GM19351 (cell line): ENCODE results near the gene UCP3.

Source experiments
- ATAC-seq: cut with Tn5 transposase; IDR thresholded peaks from one replicate; pipeline ENCODE4 v1.9.1; 2021; ENCODE audit warnings: mild to moderate bottlenecking, moderate library complexity; ENCODE audit not compliant: unreplicated experiment

UCP3 gene, protein sequence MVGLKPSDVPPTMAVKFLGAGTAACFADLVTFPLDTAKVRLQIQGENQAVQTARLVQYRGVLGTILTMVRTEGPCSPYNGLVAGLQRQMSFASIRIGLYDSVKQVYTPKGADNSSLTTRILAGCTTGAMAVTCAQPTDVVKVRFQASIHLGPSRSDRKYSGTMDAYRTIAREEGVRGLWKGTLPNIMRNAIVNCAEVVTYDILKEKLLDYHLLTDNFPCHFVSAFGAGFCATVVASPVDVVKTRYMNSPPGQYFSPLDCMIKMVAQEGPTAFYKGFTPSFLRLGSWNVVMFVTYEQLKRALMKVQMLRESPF

DNA sequence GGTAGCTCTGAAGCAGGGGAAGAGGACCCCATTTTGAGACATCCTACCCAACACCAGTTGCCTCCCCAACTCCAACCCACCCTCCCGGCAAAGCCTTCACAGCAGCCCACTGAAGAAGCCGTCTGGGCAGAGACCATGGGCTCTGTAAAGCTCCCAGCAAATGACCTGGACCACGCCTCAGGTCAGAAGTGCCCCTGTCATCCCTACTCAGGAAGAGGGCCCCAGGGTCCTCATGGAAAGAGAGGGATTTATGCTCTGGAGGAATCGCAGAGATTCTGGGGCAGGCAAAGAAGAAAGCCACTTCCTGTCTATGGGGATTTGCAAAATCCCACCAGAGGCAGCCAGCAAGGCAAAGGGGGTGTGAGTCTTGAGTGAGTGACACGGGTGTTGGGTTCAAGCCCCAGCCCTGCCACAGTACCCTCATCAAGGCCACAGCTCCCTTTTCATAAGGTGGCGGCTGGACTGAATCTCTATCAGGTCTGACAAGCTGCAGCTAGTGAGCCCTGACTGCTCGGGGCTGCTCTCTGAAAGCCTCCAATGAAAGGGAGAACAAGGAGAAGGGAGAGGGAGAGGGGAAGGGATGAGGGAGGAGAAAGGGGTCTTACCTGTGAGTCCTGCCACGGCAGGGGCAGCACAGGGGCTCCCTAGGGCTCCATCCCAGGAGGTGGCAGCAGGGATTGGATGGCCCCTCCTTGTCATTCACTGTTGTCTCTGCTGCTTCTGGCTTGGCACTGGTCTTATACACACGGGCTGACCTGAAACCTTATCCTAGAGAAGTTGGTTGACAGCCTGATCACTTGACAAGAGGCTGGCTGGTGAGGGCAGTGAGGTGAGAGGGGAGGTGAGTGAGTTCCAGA, at the start of gene UCP3:
Gene UCP3 (minus strand): TSS at position 713 of the 857 bp plus-strand sequence. CDS start 2,043 bp downstream, outside the sequence.
- ATAC-seq, result no peak

DNA sequence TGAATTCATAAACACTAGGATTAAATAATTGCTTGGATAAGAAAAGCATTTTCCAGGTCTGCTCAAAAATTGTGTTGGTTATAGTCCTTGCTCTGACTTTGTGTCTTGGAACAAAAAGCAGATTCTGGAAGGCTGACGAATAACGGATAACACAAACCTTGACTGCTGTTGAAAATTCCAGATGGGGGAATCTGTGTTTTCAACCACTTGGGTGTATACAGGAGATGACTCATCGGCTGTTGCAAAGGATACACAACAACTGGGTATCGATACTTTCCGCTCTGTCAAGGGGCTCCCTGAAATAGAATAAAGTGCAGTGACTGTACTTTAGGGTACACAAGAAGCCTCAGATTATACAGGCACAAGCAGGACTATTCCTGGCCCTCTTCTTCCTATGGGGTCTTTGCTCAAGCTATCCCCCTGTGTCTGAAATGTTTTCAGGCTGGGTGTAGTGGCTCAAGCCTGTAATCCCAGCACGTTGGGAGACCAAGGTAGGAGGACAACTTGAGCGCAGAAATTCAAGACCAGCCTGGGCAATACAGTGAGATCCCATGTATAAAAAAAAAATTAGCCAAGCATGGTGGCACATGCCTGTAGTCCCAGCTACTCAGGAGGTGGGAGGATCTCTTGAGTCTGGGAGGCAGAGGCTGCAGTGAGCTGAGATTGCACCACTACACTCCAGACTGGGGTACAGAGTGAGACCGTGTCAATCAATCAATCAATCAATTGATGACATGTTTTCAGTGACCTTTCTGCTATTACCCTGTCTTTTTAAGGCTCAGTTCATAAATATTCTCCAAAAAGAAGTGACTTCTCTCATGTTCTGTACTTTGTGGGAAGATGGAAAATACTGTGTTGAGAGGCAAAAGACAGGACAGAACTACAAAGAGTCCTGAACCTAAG, 48.6 kb upstream of the UCP3 start:
- ATAC-seq, result no peak

DNA sequence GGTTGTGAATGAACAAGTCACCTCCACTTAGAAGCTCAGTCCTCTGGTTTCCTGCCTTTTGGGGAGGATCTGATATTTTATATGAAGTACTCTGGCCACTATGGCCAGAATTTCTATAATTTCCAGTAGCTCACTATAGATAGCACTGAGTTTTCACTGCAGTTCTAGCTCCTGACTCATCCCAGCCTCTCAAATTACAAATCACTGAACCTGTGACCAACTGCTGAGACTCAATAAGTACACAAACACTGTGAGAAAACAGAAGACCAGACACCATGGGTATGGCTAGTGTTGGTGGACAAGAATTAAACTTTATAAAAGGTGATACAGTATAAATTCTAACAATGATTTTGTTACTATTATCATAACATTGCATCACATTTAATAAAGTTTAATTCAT, 47.1 kb upstream of the UCP3 start:
- no peak for ATAC-seq

DNA sequence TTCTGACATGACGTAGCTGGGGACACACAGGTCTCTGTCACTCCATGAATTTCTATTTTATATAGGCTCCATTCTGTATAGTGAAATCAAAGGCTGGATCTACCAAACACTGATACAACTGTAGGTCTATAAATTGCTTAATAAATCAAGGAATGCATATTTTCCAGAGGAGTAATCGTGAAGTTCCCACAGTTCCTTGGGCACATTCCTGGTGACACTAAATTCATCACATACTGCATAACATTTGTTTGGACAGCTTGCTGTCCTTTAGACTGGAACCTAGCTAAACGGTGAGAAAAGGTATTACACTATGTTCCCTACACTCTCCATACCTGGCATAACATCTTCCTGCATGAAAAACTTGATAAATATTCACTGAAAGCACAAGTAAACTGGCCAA, 41.6 kb upstream of the UCP3 start:
- ATAC-seq, result no peak

DNA sequence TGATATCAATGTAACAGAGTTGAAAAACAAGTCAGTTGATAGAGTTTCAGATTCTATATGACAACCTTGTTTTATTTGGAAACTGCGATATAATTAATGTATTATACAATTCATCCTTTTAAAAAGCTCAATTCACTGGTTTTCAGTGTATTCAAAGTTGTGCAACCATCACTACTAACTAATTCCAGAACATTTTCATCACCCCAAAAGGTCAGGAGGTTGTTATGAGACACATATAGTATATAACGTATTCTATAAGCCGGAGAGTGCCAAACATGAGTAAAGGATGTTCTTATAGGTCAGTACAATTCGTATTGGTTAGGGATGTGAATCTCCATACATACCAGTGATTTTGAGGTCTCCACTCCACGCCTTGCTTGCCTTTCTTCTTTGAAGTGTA, 40.1 kb upstream of the UCP3 start:
- no peak for ATAC-seq

DNA sequence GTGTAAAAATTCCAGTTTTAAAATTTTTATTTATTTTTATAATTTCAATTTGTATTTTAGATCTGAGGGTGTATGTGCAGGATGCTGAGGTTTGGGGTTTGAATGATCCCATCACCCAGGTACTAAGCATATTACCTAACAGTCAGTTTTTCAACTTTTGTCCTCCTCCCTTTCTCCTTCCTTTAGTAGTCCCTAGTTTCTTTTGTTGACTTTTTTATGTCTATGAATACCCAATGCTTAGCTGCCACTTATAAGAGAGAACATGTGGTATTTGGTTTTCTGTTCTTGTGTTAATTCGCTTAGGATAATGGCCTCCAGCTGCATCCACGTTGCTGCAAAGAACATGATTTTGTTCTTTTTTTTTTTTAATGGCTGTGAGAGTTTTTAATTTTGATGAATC, 35.7 kb upstream of the UCP3 start:
- no peak for ATAC-seq

DNA sequence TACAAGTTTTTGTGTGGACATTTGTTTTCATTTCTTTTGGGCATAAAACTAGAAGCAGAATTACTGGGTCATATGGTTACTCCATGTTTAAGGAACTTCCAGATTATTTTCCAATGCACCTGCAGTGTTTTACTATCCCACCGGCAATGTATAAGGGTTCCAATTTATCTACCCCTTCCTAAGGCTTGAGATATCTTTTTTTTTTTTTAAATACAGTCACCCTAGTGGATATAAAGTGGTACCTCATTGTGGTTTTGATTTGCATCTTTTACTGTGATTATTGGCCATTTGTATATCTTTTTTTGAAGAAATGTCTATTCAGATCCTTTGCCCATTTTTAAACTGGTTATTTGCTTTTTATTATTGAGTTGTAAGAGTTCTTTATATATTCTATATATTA, 34.6 kb upstream of the UCP3 start:
- ATAC-seq, result no peak

DNA sequence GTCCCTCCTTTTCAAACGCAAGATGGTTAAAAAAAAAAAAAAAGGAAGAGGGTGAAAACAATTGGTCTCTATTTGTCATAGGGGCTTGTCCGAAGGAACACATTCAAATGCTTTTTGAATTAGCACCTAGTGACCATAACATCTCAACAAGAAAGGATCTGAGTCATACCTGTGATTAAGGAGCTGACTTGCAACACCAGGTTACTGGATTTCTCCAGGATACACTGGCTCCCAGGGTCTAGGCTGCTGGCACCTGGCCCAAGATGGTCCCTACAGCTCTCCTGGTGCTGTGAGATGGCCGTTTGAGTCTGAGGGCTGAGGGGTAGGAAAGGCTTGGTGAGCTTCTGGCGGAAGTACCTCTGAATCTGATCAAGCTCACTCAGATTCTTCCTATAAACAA, 28.4 kb upstream of the UCP3 start:
- no peak for ATAC-seq

DNA sequence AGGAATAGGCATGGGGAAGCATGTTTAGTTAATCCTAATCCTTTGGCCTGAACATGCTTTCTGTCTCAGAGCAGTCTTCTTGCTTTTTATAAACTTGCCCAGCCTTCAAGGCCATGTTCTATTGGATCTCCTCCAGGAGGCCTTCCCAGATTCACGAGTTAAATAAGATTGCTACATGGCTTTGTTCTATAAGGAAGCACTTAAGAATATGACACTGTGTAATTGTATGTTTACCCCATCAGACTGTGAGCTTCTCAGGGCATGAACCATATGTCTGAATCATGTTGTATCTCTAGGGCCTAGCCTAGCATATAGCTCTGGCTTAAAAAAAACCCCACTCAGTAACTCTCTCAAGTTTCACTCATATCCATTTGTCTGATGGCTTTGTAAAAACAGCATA, 26.4 kb upstream of the UCP3 start:
- ATAC-seq, result no peak

DNA sequence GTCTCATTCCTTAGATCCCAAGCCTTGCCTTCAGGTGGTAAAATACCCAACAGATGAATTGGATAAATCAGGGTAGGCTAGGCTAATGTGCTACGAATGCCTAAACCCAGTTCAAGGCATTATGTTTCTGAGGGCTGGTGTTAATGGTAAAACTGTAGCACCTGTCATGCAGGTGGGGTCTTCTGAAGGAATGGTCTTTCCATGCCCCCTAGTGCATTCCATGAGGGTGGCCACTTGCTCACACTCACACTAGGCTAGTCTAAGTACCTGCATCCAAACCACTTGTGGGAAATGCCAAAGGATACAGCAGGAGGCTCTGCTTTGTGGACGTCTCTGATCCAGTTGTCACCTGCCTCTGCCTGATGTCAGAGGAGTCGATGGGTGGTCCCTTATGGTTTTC, 24.2 kb upstream of the UCP3 start:
- no peak for ATAC-seq

DNA sequence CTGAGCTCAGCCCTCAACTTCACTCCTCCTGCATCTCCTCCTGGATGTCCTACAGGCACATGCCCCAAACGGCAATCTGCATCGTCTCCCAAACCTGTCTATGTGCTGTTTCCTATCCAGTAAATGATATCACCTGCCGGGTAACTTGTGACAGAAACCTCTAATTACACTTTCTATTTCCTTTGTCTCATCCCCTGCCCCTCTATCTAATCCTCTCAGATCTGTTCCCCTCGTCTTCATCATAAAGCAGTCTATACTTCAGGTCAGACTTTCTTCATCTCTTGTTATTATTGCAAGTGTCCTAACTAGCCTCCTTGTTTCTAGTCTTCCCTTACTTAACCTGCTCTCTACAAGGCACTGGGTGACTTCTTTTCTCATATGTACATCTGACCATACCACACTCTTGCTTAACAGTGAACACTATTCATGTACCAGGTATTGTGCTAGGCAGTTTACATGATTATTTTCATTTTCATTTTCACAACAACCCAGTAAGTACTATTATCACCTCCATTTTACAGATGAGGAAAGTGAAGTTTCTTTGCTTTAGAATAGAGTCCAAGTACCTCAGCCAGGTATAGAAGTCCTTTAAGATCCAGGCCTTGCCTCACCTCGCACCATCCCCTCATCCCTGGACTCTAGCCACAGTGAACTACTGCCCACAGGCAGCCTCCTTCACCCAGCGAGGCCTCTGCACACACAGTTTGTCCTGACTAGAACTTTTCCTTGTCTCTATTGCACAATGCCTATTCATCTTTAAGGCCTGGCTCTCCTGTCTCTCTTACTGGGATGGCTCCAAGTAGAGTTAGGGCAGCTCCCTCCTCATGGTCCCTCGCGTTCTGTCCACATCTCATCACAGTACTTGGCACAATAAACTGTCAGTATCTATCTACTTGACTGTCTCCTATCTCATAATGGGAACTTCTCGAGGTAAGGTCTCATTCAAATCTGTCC, 22.1 kb upstream of the UCP3 start:
- ATAC-seq, result no peak

DNA sequence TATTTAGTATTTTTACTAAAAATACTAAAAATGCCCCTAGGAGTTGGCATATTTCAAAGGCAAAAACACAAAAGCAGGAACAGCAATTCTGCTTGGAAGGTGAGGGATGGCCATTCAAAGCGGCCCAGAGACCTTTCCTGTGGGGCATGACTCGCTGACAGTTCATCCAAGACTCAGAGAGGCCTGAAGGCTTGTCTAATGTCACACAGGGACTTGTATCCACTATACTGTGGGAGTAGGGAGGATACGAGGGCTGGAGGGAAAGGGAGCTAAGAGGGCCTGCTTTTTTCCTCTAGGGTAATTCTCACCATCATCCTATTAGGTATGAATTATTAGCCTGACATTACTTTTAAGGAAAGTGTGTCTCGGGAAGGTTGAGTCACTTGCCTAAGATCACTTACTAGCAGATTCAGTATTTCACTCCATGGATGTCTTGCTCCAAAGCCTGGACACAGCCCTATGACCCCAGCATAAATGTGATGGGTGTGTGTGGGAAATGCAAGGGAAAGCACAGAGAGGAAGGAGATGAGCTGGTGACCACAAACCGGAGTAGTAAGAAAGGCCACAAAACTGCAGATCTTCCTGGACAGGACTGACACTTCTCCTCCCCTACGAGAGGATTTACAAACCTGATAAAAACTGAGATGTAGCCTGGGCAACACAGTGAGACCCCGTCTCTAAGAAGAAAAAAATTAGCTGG, 16.7 kb upstream of the UCP3 start:
- ATAC-seq, result no peak

DNA sequence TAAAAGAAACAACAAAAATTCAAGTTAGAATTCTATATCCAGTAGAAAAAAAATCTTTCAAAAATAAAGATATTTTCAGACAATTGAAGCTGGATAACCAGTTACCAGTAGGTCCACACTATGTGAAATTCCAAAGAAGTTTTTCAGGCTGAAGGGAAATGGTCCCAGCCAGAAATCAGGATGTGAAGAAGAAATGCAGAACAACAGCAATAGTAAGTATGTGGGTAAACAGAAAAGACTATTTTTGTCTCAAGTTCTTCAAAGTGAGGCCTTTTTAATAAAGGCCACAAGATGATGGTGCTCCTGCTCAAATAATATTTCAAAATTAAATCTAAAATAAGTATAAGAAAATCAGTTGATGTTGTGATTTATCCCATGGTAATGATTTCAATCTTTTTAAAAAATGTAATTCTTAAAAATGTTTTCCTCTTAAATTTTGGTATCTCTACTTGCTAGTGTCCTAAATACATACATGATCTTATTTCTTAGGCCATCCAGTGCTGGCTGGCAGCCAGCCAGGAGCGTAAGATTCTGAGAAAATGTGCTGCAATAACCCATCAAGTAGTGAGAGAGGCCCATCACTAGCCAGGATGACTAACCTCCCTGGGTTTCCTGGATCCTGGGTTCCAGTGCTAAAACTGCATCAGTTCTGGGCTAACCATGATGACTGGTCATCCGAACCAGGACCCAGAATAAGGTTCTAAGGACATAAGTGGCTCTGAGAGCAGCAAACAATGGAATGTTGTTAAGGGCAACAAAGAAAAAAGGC, 15.6 kb upstream of the UCP3 start:
- ATAC-seq, result no peak

DNA sequence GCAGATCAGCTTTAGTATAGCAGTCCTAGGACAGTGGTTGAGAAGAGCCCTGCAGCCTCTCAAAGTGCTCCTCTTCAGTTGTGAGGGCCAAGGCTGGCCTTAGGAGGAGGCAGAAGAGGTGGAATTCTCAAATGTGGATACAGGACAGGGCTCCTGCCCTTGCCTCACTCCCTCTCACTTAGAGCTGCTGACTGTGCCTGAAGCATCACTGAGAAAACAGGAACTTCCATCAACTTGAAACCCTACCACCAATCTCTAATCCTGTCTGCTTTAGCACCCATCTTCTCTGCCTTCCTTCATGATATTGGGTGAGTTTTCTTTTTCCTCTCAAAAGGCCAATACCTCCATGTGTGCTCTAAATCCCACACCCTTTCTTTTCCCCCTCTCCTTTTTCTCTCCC, 14.4 kb upstream of the UCP3 start:
- no peak for ATAC-seq

DNA sequence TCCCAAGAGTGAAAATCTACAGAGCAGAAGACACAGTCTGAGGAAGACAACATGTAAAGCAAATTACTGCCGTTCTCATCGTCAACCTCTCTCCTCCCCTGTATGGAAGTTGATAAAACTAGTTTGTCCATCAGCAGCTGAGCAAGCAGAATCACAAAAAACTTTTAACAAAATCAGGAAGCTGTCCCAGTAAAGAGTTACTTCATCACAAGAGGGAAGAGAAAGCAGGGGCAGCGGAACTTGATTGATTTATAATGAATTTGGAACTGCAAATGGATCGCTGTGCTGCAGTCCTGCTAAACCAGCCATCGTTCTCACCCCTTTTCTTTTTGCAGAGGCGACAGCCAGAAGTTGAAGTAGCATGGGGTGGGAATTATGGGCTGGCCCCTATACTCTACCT, 13.7 kb upstream of the UCP3 start:
- ATAC-seq, result no peak

DNA sequence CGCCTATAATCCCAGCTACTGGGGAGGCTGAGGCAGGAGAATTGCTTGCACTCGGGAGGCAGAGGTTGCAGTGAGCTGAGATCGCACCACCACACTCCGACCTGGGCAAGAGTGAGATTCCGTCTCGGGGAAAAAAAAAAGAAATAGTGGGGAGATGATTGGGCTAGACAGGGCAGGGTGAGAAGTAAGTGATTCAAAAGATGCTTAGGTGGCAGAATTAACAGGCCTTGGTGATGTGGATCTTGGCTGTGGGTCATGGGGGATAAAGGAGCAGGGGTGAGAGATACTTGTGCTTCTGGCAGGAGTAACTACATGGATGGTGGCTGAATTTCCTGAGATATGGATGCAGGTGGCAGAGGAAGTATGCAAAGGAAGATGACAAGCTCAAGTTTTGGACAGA, 13.1 kb upstream of the UCP3 start:
- ATAC-seq, result no peak

DNA sequence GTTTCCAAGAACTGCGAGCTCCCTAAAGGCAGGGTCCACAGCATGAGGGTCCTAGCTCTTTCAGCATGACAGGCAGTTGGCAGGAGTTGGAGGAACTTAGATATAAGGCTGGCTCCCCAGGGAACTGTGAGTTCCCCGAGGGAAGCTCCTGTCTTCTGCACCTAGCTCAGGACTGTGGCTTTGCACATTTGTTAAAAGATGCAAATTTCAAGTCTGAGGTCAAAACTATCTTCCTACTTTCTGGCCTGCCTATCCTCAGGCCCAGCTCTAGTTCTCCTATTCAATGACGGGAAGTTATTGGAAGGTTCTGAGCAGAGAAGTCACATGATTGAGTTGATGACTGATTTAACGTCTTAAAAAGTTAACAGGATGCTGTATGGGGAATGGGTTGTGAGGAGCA, 11.7 kb upstream of the UCP3 start:
- ATAC-seq, result peak; percentile 48

DNA sequence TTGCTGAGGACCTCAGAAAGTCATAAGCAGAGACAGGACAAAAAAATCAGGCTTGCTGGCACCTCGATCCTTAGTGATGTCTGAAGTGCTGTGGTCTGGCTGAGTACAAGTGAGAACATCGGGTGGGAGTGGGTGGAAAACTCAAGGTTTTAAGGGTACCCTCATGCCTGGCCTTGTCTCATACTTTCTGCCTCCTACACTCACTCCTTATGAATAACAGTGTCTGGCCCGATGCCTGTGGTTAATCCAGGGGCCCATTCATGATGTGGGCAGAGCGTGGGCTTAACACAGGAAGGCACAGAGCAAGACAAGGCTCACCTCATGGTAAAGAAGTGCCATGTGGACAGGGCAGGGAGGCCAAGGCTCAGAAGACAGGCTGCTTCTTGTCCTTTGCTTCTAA, 11.0 kb upstream of the UCP3 start:
- no peak for ATAC-seq
